Cardiac septum (tissue), 1 donor: ENCODE measurements around the gene GPR32. TPM values are rescaled to one million over a fixed set of nuclear protein-coding genes. Genes with fewer than 3 reads are reported as not detected.
"Not testable (repeated sequence)": the region's sequence is repeated elsewhere in the genome, so short reads cannot be mapped to it uniquely, and the experiment has no call there.

ENCODE experiments used
- DNase-seq: peaks from one replicate; pipeline ENCODE4 v3.0.0-alpha.2; 2020; ENCODE audit warnings: low spot score
- intact Hi-C: fragments of 100-400 bp; cut with DNase I; formaldehyde crosslinking; loops from one replicate; pipeline ENCODE4 v1.14.0; 2022
- total RNA-seq: library from RNA; stranded (reverse); fragmentation: NEBNext Ultra II Directional; extraction: Animal tissue kit (Norgen Biotek cat#: 25700); gene quantifications from one replicate; pipeline ENCODE4 v1.2.1, GENCODE V29; 2021
- donor health status: DM: no; HTN: no; CAD: no.

Gene GPR32
- total RNA-seq, 1 donor from 2014 or later: not detected

GRCh38 chr19:50743537-50743936 is 26.7 kb upstream of the GPR32 start:
- DNase-seq: no peak
- intact Hi-C loops: no loop called here

- intact Hi-C loops: no loop called here
- no peak for DNase-seq
Observed at GRCh38 chr19:50745221-50745620, 25.0 kb upstream of the GPR32 start.

DNA sequence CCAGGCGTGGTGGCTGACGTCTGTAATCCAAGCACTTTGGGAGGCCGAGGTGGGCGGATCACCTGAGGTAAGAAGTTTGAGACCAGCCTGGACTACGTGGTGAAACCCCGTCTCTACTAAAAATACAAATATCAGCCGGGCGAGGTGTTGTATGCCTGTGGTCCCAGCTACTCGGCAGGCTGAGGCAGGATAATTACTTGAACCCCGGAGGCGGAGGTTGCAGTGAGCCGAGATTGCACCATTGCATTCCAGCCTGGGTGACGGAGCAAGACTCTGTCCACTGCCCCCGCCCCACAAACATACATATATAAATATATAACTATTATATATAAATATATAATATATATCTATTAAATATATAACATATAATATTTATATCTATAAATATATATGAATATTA is 23.1 kb upstream of the GPR32 start:
- DNase-seq, intact Hi-C loops: not testable (repeated sequence)

DNA sequence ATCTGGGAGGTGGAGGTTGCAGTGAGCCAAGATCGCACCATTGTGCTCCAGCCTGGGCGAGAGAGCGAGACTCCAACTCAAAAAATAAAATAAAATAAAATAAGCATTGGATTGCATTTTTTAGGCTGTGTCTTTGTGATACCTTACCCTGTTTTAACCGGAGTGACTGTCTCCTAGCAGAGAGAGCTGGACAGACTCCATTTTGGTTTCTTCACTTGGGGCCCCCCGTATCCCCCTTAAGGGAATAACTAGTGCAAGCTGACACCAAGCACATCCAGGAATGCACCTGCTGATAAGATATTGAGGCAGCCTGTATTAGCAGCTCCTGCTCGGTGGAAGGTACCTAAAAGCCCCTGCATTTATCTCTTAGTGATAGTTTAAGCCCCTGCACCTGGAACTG is 20.8 kb upstream of the GPR32 start:
- intact Hi-C loops: no loop called here
- DNase-seq: no peak

DNA sequence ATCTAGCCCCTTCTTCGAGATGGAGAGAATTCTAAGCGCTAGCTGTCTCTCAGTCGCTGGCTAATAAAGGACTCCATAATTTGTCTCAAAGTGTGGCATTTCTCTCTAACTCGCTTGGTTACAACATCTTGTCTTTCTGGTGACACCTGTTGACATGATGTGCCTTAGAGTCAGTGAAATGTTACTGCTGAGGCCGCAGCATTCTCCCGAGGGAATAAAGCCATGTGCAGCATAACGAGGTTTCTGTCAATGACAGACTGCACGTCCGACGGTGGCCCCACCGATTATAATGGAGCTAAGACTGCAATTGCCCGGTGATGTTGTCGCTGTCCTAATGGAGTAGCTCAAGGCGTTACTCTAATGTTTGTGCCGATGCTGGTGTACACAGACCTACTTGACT is 20.3 kb upstream of the GPR32 start:
- intact Hi-C loops: no loop called here
- DNase-seq: no peak

GRCh38 chr19:50753879-50754278 is 16.4 kb upstream of the GPR32 start:
- DNase-seq: no peak
- intact Hi-C loops: no loop called here

DNA sequence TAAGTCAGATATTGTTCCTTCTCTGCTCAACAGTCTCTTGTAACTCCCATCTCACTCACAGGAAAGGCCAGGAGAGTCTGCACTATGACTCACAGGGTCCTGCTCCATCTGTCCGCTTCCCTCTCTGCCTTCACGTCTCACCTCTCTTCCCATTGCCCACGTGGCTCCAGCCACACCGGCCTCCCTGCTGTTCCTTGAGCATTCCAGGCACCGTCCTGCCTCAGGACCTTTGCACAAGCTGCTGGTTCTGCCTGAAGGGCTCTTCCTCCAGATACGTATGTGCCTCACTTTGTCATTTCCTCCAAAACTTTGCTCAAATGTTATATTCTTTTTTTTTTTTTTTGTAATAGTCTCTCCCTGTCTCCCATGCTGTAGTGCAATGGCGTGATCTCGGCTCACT is 14.0 kb upstream of the GPR32 start:
- DNase-seq, intact Hi-C loops: not testable (repeated sequence)

DNA sequence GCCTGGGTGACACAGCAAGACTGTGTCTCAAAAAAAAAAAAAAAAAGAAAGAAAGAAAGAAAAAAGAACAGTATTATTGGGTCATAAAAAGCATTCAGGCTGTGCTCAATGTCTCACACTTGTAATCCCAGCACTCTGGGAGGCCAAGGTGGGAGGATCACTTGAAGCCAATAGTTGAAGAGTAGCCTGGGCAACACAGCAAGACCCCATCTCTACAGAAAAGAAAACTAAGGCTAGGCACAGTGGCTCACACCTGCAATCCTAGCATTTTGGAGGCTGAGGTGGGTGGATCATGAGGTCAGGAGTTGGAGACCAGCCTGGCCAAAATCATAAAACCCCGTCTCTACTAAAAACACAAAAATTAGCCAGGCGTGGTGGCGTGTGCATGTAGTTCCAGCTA is 12.6 kb upstream of the GPR32 start:
- DNase-seq, intact Hi-C loops: not testable (repeated sequence)

- DNase-seq, intact Hi-C loops: not testable (repeated sequence)
Observed at GRCh38 chr19:50759076-50759475, 11.2 kb upstream of the GPR32 start.

- no peak for DNase-seq
- intact Hi-C loops: no loop called here
Observed at GRCh38 chr19:50759886-50760285, 10.4 kb upstream of the GPR32 start.

DNA sequence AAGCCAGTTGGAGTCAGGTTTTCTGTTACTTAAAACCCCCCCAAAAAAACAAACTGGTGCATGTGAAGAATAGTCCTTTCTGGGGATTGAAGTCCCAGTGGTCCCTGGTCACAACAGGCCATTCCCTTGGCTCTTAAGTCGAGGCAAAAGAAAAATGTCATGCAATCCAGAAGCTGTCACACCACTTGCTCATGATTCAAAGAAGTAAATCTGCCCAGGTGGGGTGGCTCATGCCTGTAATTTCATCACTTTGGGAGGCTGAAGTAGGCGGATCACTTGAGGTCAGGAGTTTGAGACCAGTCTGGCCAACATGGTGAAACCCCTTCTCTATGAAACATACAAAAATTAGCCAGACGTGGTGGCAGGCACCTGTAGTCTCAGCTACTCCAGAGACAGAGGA is 8.8 kb upstream of the GPR32 start:
- DNase-seq, intact Hi-C loops: not testable (repeated sequence)

- DNase-seq, intact Hi-C loops: not testable (repeated sequence)
Observed at GRCh38 chr19:50763521-50763920, 6.7 kb upstream of the GPR32 start.

DNA sequence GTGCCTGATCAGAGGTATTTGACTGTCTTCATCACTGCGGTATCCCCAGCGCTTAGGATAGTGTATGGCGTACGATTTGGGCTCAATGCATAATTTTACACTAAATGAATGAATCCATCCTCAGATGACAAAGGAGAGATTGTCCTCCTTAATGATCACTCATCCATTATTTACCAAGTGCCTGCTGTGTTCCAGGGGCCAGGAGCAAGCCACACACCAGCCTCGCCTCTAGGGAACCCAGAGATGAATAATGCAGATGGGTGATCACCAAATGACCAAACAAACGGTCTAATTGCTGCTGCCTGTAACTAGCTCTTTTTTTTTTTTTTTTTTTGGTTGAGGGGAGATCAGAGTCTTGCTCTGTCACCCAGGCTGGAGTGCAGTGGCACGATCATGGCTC is 5.9 kb upstream of the GPR32 start:
- no peak for DNase-seq
- intact Hi-C loops: no loop called here

GRCh38 chr19:50766746-50767145 is 3.5 kb upstream of the GPR32 start:
- intact Hi-C loops, DNase-seq: not testable (repeated sequence)

- DNase-seq, intact Hi-C loops: not testable (repeated sequence)
Observed at GRCh38 chr19:50767263-50767662, 3.0 kb upstream of the GPR32 start.

DNA sequence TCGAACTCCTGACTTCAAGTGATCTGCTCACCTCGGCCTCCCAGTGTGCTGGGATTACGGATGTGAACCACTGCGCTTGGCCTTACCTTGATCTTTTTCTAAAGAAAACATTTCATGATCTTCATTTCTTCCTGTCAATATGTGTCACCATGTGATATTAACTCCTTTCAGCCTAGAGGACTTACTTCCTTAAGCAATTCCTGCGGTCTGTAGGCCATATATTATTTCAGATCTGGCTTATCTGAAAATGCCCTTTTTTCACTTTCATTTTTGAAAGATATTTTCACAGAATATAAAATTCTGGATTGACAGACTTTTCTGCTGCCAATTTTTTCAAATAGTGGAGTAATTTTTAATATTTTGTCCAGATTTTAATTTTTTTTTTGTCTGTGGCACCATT is 2.0 kb upstream of the GPR32 start:
- DNase-seq: no peak
- intact Hi-C loops: no loop called here

GRCh38 chr19:50770888-50771287 is 624 bp downstream of the GPR32 start:
- no peak for DNase-seq
- intact Hi-C loops: no loop called here

DNA sequence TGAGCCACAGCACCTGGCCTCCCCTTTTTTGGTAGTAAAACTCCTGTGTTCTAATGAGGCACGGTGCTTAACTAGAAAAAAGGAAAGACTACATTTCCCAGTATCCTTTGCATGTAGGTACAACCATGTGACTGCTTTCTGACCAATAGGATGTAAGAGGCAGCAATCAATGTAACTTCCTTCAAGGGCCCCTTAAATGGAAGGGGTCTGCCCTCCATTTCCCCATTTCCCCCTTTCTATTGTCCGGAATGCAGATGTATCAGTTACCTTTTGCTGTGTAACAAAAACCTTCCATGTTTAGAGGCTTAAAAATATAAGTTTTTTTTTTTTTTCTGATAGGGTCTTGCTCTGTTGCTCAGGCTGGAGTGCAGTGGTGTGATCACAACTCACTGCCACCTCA is 2.2 kb downstream of the GPR32 start:
- no peak for DNase-seq
- intact Hi-C loops: no loop called here

GRCh38 chr19:50772912-50773311 is 2.6 kb downstream of the GPR32 start:
- intact Hi-C loops, DNase-seq: not testable (repeated sequence)

GRCh38 chr19:50773454-50773853 is 3.2 kb downstream of the GPR32 start:
- intact Hi-C loops, DNase-seq: not testable (repeated sequence)

DNA sequence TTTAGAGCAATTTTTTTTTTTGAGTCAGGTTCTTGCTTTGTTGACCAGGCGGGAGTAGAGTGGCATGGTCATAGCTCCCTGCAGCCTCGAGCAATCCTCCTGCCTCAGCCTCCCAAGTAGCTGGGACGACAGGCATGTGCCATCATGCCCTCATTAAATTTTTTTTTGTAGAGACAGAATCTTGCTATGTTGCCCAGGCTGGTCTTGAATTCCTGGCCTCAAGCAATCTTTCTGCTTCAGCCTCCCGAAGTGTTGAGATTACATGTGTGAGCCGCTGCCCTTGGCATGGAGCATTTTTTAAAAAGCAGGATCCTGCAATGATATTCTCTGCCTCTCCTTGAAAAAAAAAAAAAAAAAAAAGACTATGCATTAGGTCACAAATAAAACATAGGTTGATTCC is 5.9 kb downstream of the GPR32 start:
- intact Hi-C loops: no loop called here

DNA sequence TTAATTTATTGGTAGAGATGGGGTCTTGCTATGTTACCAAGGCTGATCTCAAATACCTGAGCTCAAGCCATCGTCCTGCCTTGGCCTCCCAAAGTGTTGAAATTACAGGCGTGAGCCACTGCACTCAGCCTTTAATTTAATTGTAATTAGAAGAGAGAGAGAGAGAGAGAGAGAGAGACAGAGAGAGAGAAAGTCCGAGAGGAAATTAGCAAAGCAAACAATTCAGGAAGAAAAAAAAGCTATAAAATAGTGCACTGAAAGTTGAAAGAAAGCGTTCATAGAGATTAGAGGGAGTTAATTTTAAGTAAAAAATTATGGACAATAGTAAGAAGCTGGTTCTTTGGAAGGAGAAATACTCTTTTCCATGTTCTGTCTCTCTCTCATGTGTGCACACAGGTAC is 7.0 kb downstream of the GPR32 start:
- intact Hi-C loops: no loop called here
- no peak for DNase-seq

More for the DNA sequence above, 5.9 kb downstream of the GPR32 start:
- DNase-seq: no peak
